Hepatocyte (in vitro differentiated cells): ENCODE data around the gene FAF2. TPM values are rescaled to one million over a fixed set of nuclear protein-coding genes. Genes with fewer than 3 reads are reported as not detected.

ENCODE experiments used
- DNase-seq: peaks from one replicate; pipeline ENCODE4 v3.0.0-alpha.2; 2016; ENCODE audit warnings: low spot score
- H2AFZ ChIP-seq: fragments of 200-600 bp; sonication (generic); 2 replicates; pipeline ENCODE4 v1.6.0; 2016; ENCODE audit warnings: antibody characterized with exemption, mild to moderate bottlenecking
- H3K27ac ChIP-seq: fragments of 200-600 bp; sonication (generic); 2 replicates; pipeline ENCODE4 v1.5.1; 2016; ENCODE audit warnings: mild to moderate bottlenecking
- H3K27me3 ChIP-seq: fragments of 200-600 bp; sonication (generic); 2 replicates; pipeline ENCODE4 v1.6.1; 2016
- H3K36me3 ChIP-seq: fragments of 200-600 bp; sonication (generic); replicated peaks from 2 replicates; pipeline ENCODE4 v1.5.1; 2016; ENCODE audit warnings: low read depth; ENCODE audit not compliant: insufficient read depth
- H3K4me1 ChIP-seq: fragments of 200-600 bp; sonication (generic); 2 replicates; pipeline ENCODE4 v1.5.1; 2016; ENCODE audit warnings: mild to moderate bottlenecking, moderate library complexity; ENCODE audit not compliant: insufficient read depth
- H3K4me2 ChIP-seq: fragments of 200-600 bp; sonication (generic); 2 replicates; pipeline ENCODE4 v1.6.0; 2016
- H3K4me3 ChIP-seq: fragments of 200-600 bp; sonication (generic); 2 replicates; pipeline ENCODE4 v1.5.1; 2016; ENCODE audit warnings: mild to moderate bottlenecking
- H3K79me2 ChIP-seq: fragments of 200-600 bp; sonication (generic); 2 replicates; pipeline ENCODE4 v1.6.0; 2017; ENCODE audit warnings: mild to moderate bottlenecking
- H3K9me2 ChIP-seq: fragments of 200-600 bp; sonication (generic); replicated peaks from 2 replicates; pipeline ENCODE4 v1.6.0; 2017; ENCODE audit warnings: mild to moderate bottlenecking; ENCODE audit not compliant: insufficient read depth
- H3K9me3 ChIP-seq: fragments of 200-600 bp; sonication (generic); 2 replicates; pipeline ENCODE4 v1.5.1; 2016; ENCODE audit warnings: low read depth, mild to moderate bottlenecking
- H4K20me1 ChIP-seq: fragments of 200-600 bp; sonication (generic); 2 replicates; pipeline ENCODE4 v1.6.0; 2016; ENCODE audit warnings: mild to moderate bottlenecking; ENCODE audit not compliant: insufficient read depth, poor library complexity, severe bottlenecking
- CTCF ChIP-seq: fragments of 200-600 bp; sonication (generic); IDR thresholded peaks from 2 replicates; pipeline ENCODE4 v1.5.1; 2016; ENCODE audit warnings: antibody characterized with exemption, mild to moderate bottlenecking; ENCODE audit not compliant: poor library complexity
- EZH2 ChIP-seq: fragments of 200-600 bp; sonication (generic); IDR thresholded peaks from 2 replicates; pipeline ENCODE4 v1.6.1; 2016; ENCODE audit warnings: antibody characterized with exemption, mild to moderate bottlenecking, borderline replicate concordance
- EZH2phosphoT487 ChIP-seq: fragments of 200-600 bp; sonication (generic); IDR thresholded peaks from one replicate; pipeline ENCODE4 v1.6.1; 2018; ENCODE audit warnings: antibody characterized with exemption, mild to moderate bottlenecking, low read depth, moderate library complexity; ENCODE audit not compliant: unreplicated experiment, severe bottlenecking
- WGBS: methylation state at CpG from one replicate; pipeline ENCODE4 v1.1.6; 2016; ENCODE audit warnings: low lambda C conversion rate; ENCODE audit errors: missing lambda C conversion rate; 5-methylcytosine and 5-hydroxymethylcytosine counted together
- polyA plus RNA-seq: library from polyadenylated mRNA; unstranded; fragments of >200 nt; fragmentation: Nextera tagmentation; extraction: Ambion mirVana; gene quantifications from 2 replicates; pipeline ENCODE4 v1.2.1, GENCODE V29; 2016
- total RNA-seq: library from RNA; depleted of rRNA; stranded (reverse); fragments of >200 nt; gene quantifications from 2 replicates; pipeline ENCODE4 v1.2.3, GENCODE V29; 2014

The FAF2 gene
- total and polyA plus RNA-seq, 2 experiments from 2014 or later = 47.3 to 63.1 TPM

- DNase-seq = no peak
- Histone ChIP-seq H3K27ac (no peak overlapping the region), H3K79me2 (peaks cover 54% of the 10 kb centered on the region)
These were observed 35.5 kb upstream of the FAF2 start for GRCh38 chr5:176412517-176413254.

GRCh38 chr5:176413255-176413565, 35.0 kb upstream of the FAF2 start:
- Histone ChIP-seq H3K79me2 (peaks cover 54% of the 10 kb centered on the region), H3K27ac (no peak overlapping the region), H3K4me1 (peaks cover 20% of the 10 kb centered on the region), H3K9me3 (no peaks in the 10 kb centered on the region), H3K9me2 (no peaks in the 10 kb centered on the region), H3K4me3 (no peak overlapping the region), H3K27me3 (no peaks in the 10 kb centered on the region), H3K4me2 (peak overlapping the region; percentile 96), H2AFZ (no peak overlapping the region), H4K20me1 (peaks cover 27% of the 10 kb centered on the region), H3K36me3 (no peaks in the 10 kb centered on the region)
- no peak for DNase-seq
- WGBS = 65% methylated on average over 2 of the region's 2 CpGs
- TF ChIP-seq CTCF (no peak), EZH2 (no peak), EZH2phosphoT487 (no peak)

More at GRCh38 chr5:176412517-176413254, 35.5 kb upstream of the FAF2 start:
- Histone ChIP-seq H3K36me3 (no peaks in the 10 kb centered on the region), H3K4me2 (peak overlapping the region; percentile 96), H3K4me1 (peaks cover 16% of the 10 kb centered on the region), H3K9me3 (no peaks in the 10 kb centered on the region), H3K4me3 (no peak overlapping the region), H2AFZ (no peak overlapping the region), H4K20me1 (peaks cover 27% of the 10 kb centered on the region), H3K27me3 (no peaks in the 10 kb centered on the region), H3K9me2 (no peaks in the 10 kb centered on the region)
- TF ChIP-seq EZH2 = no peak
- TF ChIP-seq EZH2phosphoT487 = no peak
- no peak for TF ChIP-seq CTCF
- WGBS = 86% methylated on average over 10 of the region's 10 CpGs

GRCh38 chr5:176413709-176414191, 34.4 kb upstream of the FAF2 start:
- Histone ChIP-seq H2AFZ (no peak overlapping the region), H3K4me1 (peaks cover 20% of the 10 kb centered on the region), H3K9me2 (no peaks in the 10 kb centered on the region), H3K27ac (no peak overlapping the region), H3K27me3 (no peaks in the 10 kb centered on the region), H3K4me2 (peak overlapping the region; percentile 96), H3K79me2 (peaks cover 54% of the 10 kb centered on the region), H3K4me3 (no peak overlapping the region), H4K20me1 (peaks cover 27% of the 10 kb centered on the region), H3K9me3 (no peaks in the 10 kb centered on the region), H3K36me3 (no peaks in the 10 kb centered on the region)
- no peak for TF ChIP-seq EZH2phosphoT487
- no peak for TF ChIP-seq EZH2
- TF ChIP-seq CTCF = no peak
- WGBS = 94% methylated on average over 7 of the region's 7 CpGs
- DNase-seq = no peak
